Large intestine (tissue), 3 donors: Measurements from ENCODE around the gene ERH. TPM values are rescaled to one million over a fixed set of nuclear protein-coding genes. Genes with fewer than 3 reads are reported as not detected.

Experiments
- DNase-seq, 2 donors: peaks; one replicate each; pipeline versions ENCODE4 v3.0.0 to v3.0.0-alpha.2; 2013
- H3K27ac ChIP-seq: one replicate; pipeline ENCODE4 v1.5.1; 2013; ENCODE audit warnings: low read length
- H3K27me3 ChIP-seq: 2 replicates; pipeline ENCODE4 v1.6.1; 2013; ENCODE audit warnings: low read length; ENCODE audit not compliant: control insufficient read depth, insufficient read depth
- H3K36me3 ChIP-seq: 2 replicates; pipeline ENCODE4 v1.6.1; 2013; ENCODE audit warnings: low read length; ENCODE audit not compliant: control insufficient read depth, insufficient read depth
- H3K4me1 ChIP-seq: one replicate; pipeline ENCODE4 v1.6.1; 2013; ENCODE audit warnings: low read length; ENCODE audit not compliant: control insufficient read depth, insufficient read depth
- H3K4me3 ChIP-seq: one replicate; pipeline ENCODE4 v1.5.1; 2013; ENCODE audit warnings: low read length
- H3K9me3 ChIP-seq: one replicate; pipeline ENCODE4 v1.6.1; 2013; ENCODE audit warnings: mild to moderate bottlenecking, low read depth, low read length, moderate library complexity; ENCODE audit not compliant: control insufficient read depth
- WGBS: methylation state at CpG from one replicate; pipeline ENCODE4 v1.1.5; 2013; ENCODE audit warnings: low lambda C conversion rate; ENCODE audit not compliant: insufficient coverage; 5-methylcytosine and 5-hydroxymethylcytosine counted together
- polyA plus RNA-seq: library from polyadenylated mRNA; unstranded; fragments of 120-200 nt; gene quantifications from one replicate; pipeline ENCODE4 v1.2.1, GENCODE V29; 2013

ERH gene
- polyA plus RNA-seq, 1 donor = 163 TPM

DNA sequence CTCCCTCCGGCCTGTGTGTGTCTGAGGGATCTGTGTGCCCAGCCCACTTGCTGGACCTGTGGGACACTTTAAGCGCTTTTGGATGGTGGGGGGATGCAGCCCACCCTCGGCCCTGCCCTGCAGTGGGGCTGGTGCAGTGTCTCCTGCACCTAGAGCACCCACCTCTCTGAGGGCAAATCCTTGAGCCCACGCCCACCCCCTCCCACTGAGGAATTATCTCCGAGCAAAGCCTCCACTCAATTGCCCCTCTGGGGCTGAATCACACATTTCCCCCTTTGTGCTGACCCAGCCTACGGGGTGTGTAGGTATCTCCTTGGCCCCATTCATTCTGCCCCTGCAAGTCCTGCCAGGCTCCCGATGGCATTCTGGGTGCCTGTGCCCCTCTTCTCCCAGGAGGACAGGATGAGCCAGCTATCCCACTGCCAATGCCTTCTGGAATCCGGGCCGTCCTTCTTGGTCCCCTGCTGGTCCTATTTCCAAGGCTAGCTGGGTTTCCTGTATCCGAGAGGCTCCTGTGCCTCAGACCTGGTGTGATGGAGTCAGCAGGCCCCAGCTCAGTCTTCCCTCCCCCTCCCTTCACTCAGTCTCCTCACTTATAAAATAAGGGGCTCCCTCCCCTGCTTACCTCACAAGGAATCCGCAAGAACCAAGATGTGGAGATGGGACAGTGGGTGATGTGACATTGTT lies 48.9 kb downstream of the ERH start:
- H3K9me3 ChIP-seq = no peaks in the 10 kb centered on the region
- H3K27ac ChIP-seq = no peak overlapping the region
- no peaks in the 10 kb centered on the region for H3K36me3 ChIP-seq
- DNase-seq = no peak
- H3K4me1 ChIP-seq = peaks cover 2% of the 10 kb centered on the region
- H3K4me3 ChIP-seq = no peak overlapping the region
- H3K27me3 ChIP-seq = no peaks in the 10 kb centered on the region
- no CpG with 5 or more reads among the region's 11 CpGs for WGBS

DNA sequence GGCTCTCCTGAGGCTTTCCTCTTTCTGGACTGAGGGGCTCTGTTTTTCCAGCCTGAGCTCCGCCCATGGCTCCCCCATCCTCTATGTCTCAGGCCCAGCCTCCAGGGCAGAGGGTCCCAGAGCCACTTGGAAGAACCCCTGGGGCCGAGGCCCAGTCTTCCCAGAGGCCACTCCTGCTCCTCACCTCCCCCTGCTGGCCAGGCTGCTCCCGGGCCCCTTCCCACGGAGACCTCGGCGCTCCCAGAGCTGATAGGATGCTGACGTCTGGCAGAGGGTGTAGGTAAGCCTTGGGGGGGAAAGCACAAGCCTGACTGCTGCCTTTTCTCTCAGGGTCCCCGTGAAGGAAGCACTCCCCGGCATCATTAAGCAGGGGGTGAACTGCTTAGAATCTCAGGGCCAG lies 51.4 kb downstream of the ERH start:
- no peak overlapping the region for H3K4me3 ChIP-seq
- H3K27ac ChIP-seq = no peak overlapping the region
- no peak for DNase-seq
- no peaks in the 10 kb centered on the region for H3K27me3 ChIP-seq
- no peaks in the 10 kb centered on the region for H3K4me1 ChIP-seq
- H3K9me3 ChIP-seq = no peaks in the 10 kb centered on the region
- no CpG with 5 or more reads among the region's 9 CpGs for WGBS
- no peaks in the 10 kb centered on the region for H3K36me3 ChIP-seq

DNA sequence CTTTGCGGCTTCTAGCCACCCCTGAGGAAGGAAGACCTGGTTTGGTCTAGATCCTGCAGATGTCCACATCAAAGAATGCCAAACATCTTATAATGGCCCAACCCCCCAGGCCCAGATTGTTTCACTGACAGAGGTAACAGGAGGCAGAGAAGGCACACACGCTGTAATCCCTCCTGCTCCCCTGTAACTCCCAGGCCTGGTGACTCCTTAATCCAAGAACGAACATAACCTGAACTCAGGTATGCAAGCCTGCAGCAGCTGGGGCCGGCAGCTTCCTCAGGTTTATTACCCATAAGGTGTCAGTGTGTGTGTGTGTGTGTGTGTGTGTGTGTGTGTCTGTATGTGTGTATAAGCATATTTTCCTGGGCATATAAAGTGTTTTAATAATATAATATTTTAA lies 52.7 kb downstream of the ERH start:
- no peaks in the 10 kb centered on the region for H3K36me3 ChIP-seq
- DNase-seq = peak in 1 of 2 donors; percentile 55
- no peak overlapping the region for H3K4me3 ChIP-seq
- no CpG with 5 or more reads among the region's 4 CpGs for WGBS
- no peaks in the 10 kb centered on the region for H3K4me1 ChIP-seq
- H3K9me3 ChIP-seq = no peaks in the 10 kb centered on the region
- no peak overlapping the region for H3K27ac ChIP-seq
- no peaks in the 10 kb centered on the region for H3K27me3 ChIP-seq

DNA sequence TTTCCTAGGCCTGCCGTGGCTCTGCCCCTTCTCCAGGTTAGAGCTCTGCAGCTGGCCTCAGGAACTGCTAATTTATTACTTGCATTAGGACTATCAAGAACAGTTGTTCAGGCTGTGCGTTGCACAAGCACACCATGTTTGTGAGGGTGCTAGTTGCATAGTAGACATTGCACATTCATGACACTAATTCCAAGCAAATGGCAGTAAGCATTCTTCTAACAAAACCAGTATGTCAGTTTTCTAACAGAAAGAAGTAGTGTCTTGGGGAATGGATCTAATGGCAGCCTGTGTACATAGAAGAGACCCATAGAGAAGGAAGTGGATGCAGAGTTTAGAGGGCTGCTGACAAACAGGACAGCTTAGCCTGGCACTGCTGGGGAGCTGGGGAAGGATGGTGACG lies 53.9 kb downstream of the ERH start:
- 100% methylated on average over 1 of the region's 3 CpGs for WGBS
- Histone ChIP-seq H3K4me3 (no peak overlapping the region), H3K27ac (no peak overlapping the region), H3K36me3 (peaks cover 4% of the 10 kb centered on the region), H3K27me3 (no peaks in the 10 kb centered on the region), H3K4me1 (no peaks in the 10 kb centered on the region), H3K9me3 (no peaks in the 10 kb centered on the region)
- no peak for DNase-seq

DNA sequence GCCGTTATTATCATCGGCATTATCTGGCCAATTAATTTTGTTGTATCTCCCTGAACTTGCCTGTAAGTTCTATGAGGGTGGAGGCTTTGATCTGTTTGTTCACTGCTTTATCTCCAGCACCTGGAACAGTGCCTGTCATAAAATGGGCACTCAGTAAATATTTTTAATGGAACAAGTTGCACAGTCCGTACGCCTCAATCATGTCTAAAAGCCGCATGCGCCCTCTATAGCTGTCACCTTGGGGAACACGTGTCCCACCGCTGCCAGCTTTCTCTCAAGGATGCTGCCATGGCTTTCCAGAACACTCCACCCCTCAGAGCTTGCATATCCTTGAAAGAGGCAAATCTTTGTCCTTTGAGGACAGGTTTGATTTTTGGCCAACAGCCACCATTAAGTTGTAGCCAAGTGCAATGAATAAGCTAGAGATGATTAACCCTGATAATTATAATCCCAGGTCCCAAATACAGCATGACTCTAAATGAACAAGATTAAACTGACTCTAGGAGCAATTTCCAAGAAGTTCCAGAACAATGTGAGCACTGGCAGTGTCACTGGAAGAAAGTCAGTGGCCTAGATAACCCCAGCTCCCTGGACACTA lies 55.1 kb downstream of the ERH start:
- peaks cover 7% of the 10 kb centered on the region for H3K36me3 ChIP-seq
- no peaks in the 10 kb centered on the region for H3K9me3 ChIP-seq
- H3K4me3 ChIP-seq = no peak overlapping the region
- H3K4me1 ChIP-seq = no peaks in the 10 kb centered on the region
- H3K27me3 ChIP-seq = no peaks in the 10 kb centered on the region
- peak in 1 of 2 donors; percentile 53 for DNase-seq
- no peak overlapping the region for H3K27ac ChIP-seq
- 50% methylated on average over 2 of the region's 8 CpGs for WGBS

DNA sequence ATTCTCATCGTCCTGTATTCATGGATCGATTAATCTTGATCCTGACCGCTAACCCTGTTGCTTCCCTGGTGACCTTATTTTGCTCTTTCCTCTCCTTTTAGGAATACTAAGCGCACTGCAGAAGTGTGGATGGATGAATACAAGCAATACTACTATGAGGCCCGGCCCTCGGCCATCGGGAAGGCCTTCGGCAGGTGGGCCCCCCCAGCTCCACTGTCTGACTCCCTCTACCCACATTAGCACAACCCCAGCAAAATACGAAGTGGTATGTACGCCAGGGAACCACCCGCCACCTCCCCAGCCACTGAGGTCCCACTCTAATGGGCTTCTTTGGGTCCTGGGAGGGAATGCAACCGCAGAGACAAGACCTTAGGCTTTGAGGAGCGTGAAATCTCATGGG lies 58.7 kb downstream of the ERH start:
- Histone ChIP-seq H3K4me1 (no peaks in the 10 kb centered on the region), H3K27ac (no peak overlapping the region), H3K4me3 (no peak overlapping the region), H3K27me3 (no peaks in the 10 kb centered on the region), H3K9me3 (no peaks in the 10 kb centered on the region), H3K36me3 (peaks cover 7% of the 10 kb centered on the region)
- 100% methylated on average over 3 of the region's 13 CpGs for WGBS
- DNase-seq = no peak

DNA sequence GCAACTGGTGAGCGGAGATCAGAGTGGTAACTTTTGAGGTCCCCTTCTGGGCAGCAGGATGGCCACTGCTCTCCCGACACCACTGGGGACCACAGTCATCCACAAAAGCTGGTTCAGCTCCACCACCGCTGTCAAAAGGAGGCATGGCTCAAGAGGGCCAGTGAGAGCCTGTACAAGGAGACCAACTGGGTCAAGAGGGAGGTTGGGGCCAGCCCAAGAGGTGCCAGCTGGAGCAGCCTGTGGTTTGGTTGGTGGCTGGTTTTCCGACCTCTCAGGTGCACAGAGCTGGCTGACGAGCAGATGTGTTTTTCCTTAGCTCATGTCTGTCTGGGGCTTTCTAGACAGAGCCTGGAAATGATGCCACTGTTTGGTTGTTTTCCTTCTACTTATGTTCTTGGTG lies 60.1 kb downstream of the ERH start:
- H3K9me3 ChIP-seq = no peaks in the 10 kb centered on the region
- H3K4me3 ChIP-seq = no peak overlapping the region
- peaks cover 12% of the 10 kb centered on the region for H3K36me3 ChIP-seq
- H3K4me1 ChIP-seq = no peaks in the 10 kb centered on the region
- DNase-seq = no peak
- no CpG with 5 or more reads among the region's 5 CpGs for WGBS
- no peak overlapping the region for H3K27ac ChIP-seq
- no peaks in the 10 kb centered on the region for H3K27me3 ChIP-seq

DNA sequence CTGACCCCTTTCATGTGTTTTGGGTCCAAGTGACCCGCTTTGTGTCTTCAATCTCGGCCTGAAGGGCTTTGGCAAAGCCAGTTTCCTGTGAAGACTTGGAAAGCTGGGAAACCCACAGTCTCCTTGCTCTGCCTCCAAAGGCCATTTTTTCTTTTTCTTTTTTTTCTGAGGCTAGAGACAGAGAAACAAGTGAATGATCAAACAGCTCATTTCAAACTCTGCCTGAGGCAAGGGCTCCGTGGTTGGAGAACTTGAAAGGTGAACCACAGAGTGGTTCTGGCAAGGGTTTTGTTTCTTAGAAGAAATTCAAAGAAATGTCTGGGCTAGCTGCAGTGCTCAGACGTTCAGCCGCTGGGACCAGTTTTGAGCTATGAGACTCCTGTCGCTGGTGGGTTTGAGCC lies 62.7 kb downstream of the ERH start:
- WGBS = no CpG with 5 or more reads among the region's 6 CpGs
- no peaks in the 10 kb centered on the region for H3K4me1 ChIP-seq
- H3K27ac ChIP-seq = no peak overlapping the region
- no peaks in the 10 kb centered on the region for H3K9me3 ChIP-seq
- H3K36me3 ChIP-seq = peaks cover 12% of the 10 kb centered on the region
- no peaks in the 10 kb centered on the region for H3K27me3 ChIP-seq
- H3K4me3 ChIP-seq = no peak overlapping the region
- no peak for DNase-seq

DNA sequence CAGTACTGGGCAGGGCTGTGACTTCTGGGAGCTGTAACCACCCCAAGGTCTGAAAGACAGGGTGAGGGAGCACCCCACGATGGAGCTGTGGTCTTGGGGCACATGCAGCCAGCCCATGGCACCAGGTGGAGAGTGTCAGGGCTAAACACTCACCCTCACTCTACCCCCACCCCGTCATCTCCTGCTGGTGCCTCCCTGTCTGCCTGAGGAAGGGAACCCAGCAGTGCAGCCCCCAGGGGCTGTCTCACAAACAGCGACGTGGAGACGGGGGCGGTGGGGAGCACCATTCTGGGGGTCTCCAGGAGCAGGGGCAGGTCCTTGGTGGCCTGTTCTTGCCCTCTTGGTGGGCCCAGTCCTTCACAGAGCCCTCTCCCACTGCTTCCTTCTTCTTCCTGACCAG lies 63.5 kb downstream of the ERH start:
- WGBS = no CpG with 5 or more reads among the region's 6 CpGs
- Histone ChIP-seq H3K4me3 (no peak overlapping the region), H3K4me1 (no peaks in the 10 kb centered on the region), H3K27me3 (no peaks in the 10 kb centered on the region), H3K27ac (no peak overlapping the region), H3K9me3 (no peaks in the 10 kb centered on the region), H3K36me3 (peaks cover 10% of the 10 kb centered on the region)
- DNase-seq = no peak

DNA sequence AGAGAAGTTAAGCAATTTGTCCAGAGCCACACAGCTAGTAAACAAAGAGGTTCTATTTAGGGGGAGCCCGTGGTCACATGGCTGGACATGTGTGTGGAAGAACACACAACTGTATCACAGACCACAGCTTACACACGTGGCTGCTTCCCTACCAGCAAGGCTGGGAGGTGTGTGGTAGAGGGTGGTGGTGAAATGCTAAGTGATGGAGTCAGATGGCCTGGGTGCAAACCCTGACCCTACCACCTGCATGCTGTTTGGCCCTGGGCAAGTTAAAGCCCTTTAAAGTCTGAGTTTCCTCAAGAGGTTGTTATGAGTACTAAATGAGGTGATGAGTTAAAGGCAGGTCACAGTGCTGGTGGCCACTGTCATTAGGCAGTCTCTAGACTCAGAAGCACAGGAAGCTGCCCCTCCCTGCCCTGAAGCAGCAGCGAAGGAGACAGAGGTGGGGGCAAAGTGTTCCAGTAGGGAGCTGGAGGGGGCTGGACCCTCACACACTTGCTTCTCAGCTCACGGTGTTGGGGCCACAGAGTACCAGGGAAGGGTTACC lies 64.2 kb downstream of the ERH start:
- no CpG with 5 or more reads among the region's 4 CpGs for WGBS
- no peak for DNase-seq
- no peaks in the 10 kb centered on the region for H3K27me3 ChIP-seq
- H3K36me3 ChIP-seq = peaks cover 7% of the 10 kb centered on the region
- H3K4me3 ChIP-seq = no peak overlapping the region
- H3K27ac ChIP-seq = no peak overlapping the region
- H3K9me3 ChIP-seq = no peaks in the 10 kb centered on the region
- no peaks in the 10 kb centered on the region for H3K4me1 ChIP-seq
